ENCODE data around the gene CNNM4.
A peak's percentile ranks its signal among the peaks of the same experiment; 100 is the strongest.

Gene CNNM4

DNA sequence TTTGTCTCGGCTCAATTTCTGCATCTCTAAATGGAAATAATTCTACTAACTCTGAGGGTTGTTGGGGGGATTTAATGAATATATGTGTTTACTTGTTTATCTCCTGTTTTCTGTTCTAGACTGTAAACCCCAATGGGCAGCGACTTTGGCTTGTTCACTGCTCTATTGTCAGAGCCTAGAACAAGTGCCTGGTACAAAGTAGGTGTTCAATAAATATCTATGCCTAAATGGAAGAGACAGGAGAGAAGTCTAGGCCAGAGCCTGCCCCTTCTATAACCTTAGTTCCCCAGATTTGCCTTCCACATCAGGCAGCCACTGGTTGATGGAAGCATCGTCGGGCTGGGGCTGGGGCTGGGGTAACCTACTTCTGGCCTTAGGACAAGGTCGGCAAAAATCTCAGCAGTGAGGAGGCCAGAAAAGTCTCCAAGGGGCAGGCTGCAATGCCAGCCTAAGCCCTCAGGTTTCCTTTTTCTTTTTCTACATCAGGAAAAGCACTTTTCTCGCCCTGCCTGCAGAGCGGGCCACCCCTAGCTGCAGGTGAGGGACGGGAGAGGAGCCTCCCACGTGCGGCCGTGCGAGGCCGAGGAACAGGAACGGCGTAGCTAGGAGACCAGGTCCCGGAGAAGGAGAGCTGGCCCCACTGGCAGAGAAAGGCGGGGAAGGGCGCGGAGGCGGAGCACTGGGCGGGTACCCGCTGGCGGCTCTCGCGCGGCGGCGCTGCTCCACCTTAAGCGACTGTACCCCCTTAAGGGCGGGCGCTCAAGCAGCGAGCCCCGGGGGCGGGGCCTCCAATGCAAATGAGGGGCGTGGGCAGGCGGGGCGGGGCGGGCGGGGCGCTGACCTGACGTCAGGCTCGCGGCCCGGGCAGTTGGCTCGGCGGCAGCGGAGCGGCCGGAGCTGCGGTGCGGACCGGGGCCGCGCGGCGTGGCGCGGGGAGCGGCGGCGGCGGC lies at the start of gene CNNM4:
Gene CNNM4 (plus strand): TSS at position 867 of the 950 bp plus-strand sequence. CDS start 98 bp downstream, outside the sequence.
- peak; percentile 83 for DNase-seq (ENCODE audit: low read depth)

DNA sequence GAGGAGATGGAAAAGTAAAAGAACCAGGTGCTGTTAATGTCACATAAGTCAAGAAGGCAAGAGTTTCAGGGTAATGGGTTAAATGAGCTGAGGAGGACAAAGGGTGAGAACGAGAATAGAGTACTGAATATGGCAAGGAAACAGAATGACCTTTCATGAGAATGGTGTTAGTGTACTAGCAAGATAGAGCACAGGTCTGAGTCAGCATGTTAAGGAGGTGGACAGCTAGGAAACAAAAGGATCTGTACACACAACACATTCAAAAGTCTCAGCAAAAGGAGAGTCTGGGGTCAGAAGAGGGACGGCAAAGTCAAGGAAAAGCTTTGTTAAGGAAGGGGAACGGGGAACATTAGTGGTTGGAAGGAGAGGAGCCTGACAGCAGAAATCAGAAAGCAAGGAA lies 49.7 kb upstream of the CNNM4 start:
- no peak for DNase-seq (ENCODE audit: low read depth)

DNA sequence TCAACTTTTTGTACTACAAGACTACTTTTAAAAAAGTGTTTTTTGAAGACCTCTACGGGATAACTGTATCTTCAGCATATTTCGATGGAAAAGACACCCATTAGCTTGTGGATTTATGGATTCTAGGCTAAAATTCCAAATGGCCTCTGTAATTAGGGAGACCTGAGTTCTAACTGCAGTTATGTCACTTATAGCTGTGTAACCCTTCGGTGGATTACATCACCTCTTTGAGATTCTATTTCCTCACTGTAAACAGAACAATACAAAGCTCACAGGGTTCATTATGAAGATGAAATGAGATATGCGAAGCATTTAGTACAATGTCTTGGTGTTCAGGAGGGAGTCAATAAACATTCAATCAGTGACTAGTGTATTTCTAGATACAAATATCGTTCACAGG lies 45.0 kb upstream of the CNNM4 start:
- no peak for DNase-seq (ENCODE audit: low read depth)

DNA sequence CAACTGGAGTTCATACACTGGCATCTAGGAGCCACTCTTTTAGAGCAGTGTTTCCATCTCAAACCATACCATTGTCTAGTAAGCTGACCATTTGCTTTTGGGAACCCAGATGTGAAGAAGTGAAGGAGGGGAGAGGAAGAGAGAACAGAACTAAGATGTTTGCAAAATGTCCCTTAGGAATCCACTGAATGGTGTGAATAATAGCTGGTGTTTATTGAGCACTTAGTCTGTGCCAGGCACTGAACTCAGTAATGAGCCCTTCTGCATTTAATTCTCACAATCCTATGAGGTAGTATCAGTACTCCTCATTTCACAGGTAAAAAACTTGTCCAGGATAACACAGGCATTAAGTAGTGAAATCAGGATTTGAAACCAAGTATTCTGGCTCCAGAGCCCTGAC lies 44.3 kb upstream of the CNNM4 start:
- no peak for DNase-seq (ENCODE audit: low read depth)

DNA sequence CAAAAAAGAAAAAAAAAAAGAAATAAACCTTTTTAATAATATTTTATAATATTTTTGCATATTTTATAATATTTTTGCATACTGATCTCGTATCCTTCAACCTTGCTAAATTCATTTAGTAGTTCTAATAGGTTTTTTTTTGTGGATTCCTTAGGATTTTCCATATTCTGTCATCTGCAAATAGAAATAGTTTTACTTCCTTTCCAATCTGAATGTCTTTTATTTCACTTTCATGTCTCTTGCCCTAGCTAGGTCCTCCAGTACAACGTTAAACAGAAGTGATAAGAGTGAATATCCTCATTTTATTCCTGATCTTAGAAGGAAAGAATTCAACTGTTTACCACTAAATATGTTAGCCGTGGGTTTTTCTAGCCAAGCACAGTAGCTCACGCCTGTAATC lies 34.6 kb upstream of the CNNM4 start:
- no peak for DNase-seq (ENCODE audit: low read depth)

DNA sequence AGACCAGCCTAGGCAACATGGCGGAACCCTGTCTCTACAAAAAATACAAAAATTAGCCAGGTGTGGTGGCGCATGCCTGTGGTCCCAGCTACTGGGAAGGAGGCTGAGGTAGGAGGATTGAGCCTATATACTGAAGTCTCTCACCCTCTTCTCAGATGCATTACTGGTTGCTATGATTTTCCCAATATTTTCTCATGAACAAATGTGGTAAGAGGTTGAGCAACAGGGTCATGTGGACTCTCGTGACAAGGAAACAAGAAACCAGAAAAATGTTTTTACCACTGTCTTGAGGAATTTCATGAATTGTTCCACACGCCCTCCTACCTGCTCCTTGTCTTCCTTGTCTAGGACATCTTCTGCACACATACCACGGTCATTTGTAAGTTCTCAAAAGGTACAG lies 33.3 kb upstream of the CNNM4 start:
- DNase-seq (ENCODE audit: low read depth), result no peak

DNA sequence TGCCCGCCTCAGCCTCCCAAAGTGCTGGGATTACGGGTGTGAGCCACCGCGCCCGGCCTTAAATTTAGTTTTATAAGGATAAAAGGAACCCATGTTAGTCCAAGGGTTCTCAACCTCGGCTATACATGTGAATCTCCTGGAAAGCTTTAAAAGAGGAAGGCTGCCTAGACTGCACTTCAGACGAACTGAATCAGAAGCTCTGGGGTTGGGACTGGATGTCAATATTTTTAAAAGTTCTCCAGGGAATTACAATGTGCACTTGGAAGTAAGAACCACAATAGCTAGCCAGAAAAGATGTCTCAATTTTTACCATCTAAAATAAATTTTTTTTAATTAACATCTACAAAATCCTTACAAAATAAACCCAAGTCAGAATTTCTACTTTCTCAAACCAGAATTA lies 31.0 kb upstream of the CNNM4 start:
- DNase-seq (ENCODE audit: low read depth), result no peak

DNA sequence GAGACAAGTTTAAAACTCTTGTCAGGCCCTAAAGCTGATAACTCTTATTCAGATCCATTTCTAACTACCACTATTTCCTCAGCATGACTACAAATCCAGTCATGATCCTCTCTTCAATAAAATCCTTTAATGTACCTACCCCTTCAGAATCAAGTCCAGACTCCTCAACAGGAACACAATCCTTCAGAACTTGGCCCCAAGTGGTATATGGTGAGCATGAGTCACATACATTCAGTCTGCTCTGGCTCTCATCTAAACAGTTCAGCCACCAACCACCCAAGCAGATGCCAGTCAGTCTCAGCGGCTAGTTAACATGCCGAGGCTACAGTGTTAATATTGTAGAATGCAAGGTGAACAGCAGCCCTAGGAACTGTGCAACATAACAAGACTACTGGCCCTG lies 30.5 kb upstream of the CNNM4 start:
- DNase-seq (ENCODE audit: low read depth), result no peak

DNA sequence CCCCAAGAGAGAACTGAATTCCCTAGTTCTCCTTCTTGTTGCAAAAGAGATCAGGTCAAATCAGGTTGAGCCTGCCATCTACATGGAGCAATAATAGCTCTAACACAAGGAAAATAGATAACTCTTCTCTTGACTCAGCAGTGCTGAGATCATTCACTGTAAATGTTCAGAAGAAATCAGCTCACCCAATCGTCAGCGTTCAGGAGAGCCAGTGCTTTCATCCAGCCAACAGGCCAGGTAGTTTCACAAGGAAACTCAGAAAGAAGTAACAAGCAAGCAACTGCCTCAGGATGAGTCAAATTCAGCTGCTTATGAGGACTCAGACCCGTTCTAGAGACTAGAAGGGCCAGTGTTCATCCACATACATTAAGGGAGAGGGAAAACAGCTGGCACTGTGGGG lies 26.8 kb upstream of the CNNM4 start:
- no peak for DNase-seq (ENCODE audit: low read depth)

DNA sequence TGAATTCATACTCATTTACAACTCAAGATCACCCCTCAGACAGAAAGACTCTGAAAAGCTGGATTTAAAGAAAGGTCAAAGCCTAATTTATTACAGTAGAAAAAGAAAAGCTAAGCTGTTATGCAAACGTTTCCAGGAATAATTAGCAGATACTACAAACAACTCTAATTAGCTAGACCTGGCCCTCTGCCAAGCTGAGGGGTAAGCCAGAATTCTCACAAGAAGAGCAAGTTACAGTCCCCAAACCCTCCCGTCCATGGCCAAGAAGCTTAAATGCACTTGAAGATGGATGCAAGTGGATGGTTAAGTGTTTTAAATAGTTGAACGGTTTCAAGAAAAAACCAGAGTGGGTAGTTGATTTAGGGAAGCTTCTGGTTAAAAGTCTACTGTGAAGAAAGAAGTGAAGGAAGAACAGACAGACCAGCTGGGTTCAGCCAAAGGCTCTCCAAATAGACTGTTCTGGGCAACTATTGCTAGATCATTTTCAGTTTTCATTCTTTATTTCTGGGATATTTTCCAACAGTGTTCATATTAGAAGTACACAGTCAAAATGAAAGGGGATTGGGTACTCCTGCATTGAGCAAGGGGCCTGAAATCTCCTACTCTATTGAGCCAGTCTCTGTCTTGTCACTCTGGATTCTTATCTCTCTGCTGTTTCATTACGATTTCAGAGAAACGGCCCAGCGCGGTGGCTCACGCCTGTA lies 25.7 kb upstream of the CNNM4 start:
- DNase-seq (ENCODE audit: low read depth), result peak; percentile 33

DNA sequence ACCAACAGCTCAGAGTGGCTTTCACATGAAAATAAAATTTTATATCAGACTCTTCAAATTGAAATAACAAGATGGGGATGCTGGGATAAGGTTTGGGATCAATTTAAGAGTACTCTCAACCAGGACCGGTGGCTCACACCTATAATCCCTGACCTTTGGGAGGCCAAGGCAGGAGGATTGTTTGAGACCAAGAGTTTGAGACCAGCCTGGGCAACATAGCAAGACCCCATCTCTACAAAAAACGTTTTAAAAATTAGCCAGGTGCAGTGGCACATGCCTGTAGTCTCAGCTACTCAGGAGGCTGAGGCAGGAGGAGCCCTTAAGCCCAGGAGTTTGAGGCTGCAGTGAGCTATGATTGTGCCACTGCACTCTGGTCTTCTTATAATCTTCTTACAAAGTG lies 23.5 kb upstream of the CNNM4 start:
- no peak for DNase-seq (ENCODE audit: low read depth)

DNA sequence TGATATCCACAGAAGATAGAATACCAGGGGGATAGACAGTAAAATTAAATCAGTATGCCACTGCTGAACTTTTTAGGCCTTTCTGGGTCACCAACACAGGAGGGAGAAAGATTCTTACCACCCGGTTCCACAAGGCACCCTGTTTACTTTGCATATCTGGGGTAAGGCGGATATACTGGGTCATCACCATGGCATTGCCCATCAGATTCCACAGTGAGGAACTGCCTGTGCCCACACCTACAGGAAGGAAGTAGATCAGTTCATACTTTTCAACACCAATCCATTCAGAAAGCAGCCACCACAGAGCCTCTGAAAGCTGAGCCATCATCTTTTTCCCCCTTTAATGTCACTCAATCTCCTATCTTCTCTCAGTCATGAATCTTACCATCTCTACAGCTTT lies 22.9 kb upstream of the CNNM4 start:
- DNase-seq (ENCODE audit: low read depth), result no peak

DNA sequence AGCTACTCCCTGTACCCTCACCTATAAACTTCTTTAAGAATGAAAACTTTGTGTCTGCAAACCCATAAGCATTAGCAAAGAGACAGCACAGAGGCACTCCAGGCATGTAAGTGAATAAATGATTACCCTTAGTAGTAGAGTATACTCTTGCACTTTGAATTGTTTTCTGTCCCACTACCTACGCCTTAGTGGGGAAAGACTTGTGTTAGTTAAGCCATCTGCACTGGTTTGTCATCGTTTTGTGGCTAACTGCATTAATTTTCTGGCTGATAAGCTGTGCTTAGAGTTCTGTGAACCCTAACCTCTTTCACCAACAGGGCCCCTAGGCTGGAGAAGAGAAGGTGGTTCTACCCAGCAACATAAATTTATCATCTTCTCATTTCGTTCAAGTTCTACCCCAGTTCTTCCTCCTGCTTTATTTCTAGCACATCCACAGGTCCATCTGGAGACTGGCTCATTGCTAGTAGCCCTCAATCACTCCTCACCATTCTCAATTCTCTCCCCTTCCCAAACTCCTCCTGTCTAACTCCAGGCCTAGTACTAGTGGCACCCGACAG lies 21.5 kb upstream of the CNNM4 start:
- DNase-seq (ENCODE audit: low read depth), result no peak

DNA sequence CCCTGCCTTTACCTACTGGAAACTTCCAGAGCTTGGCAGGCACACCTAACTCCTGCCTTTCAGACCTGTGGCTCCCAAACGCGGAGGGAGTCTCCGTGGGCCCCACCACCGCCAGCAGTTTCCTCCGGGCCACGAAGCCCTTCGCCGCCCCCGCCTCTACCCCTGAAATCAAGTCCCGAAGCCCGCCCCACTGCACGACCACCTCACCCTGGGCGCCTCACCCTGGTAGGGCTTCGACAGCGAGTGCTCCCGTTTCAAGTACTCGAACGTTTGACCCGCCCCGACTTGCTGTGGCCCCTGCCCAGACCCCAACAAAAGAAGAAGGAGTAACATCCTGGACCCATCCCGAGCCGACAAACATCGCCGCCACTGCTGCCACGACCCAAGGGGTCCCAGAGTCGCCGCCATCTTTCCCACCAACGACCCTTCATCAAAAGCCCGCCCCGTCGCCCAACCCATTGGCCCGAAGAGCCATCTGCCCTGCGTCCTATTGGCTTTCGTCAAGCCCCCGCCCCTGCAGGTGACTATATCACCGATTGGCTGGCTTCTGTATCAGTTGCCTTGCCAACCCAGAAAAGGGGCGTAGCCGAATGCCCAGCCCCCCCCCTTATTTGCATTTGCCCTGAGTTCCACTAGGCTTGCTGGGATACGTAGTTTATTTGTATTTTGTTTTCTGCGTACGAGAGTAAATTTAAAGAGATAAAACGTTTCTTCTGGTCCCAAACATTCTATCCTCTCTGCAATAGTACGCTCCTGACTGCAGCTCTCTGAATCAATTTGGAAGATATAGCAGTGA lies 20.9 kb upstream of the CNNM4 start, which contains the start of gene LMAN2L:
Gene LMAN2L (minus strand): TSS at position 432 of the 796 bp plus-strand sequence. CDS start 24 bp downstream, at position 408.
- peak; percentile 96 for DNase-seq (ENCODE audit: low read depth)

DNA sequence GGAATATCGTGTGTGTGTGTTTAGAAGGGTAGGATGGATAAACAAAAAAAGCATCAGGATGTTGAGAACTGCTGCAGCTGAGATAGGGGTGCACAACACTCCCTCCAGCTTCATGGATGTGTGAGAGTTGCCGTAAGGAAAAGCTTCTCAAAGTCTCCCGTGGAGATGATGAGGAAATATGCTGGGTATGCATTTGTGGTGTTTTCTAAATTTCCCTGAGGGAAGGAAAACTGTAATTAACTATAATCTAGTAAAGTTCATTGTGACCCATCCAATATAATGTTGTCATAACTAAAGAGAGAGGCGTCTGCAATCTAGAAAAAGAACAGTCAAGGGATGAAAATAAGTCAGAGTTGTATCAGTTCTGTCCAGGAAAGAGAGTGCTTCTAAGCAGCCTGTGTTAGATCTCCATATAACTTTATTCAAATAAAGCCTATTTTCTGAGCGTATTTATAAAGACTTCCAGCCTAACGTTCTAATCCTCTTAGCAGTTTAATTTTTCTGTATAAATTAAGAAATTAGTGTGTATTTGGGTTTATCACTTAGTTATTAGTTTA lies 13.6 kb upstream of the CNNM4 start:
- no peak for DNase-seq (ENCODE audit: low read depth)

DNA sequence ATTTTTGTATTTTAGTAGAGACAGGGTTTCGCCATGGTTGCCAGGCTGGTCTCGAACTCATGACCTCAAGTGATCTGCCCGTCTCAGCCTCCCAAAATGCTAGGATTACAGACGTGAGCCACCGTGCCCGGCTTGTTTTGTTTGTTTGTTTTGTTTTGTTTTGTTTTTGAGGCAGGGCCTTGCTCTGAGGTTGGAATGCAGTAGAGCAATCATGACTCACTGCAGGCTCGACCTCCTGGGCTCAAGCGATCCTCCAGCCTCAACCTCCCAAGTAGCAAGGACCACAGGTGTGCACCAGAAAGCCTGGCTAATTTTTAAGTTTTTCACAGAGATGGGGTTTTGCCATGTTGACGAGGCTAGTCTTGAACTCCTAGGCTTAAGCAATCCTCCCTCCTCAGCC lies 8.9 kb upstream of the CNNM4 start:
- DNase-seq (ENCODE audit: low read depth), result no peak

DNA sequence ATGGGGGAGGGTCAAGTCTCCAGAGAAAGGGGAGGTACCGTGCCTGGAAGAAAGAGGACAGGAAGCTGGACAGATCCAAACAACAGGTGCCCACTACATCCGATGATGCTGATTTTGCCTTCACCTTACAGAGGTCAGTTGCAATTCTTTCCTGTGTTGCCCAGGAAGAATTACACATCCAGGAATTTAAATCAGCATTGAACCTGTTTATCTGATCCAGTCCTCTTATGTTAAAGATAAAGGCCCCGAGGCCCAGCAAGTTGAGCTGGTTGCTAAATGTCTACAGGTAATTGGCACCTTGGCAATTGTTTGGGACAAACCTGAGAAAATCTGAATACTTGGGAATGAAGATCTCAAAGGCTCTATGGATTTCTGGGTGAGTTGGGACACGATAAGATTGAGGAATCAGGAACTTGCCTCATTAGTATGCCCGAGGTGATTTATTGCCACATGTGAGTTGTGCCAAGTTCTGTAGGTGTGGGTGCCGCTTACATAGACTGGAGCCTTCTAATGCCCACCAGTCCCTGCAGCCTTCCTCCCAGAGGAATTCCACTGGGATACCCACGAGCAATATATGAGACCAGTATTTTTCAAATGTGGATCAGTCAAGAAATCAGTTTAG lies 6.9 kb upstream of the CNNM4 start:
- DNase-seq (ENCODE audit: low read depth), result no peak

DNA sequence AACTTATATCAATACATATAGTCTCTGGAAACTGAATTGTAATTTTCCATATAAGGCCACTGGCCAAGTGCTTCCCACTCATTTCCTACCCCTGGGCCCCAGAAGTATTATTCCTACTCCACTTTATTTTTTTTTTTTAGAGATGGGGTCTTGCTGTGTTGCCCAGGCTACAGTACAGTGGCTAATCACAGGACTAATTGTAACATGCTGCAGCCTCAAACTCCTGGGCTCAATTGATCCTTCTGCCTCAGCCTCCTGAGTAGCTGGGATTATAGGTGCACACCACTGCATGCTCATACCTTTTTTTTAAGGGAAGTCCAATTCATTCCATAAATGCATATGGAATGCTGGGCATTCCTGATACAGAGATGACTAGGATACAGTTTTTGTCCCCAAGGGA lies 6.4 kb upstream of the CNNM4 start:
- DNase-seq (ENCODE audit: low read depth), result no peak

DNA sequence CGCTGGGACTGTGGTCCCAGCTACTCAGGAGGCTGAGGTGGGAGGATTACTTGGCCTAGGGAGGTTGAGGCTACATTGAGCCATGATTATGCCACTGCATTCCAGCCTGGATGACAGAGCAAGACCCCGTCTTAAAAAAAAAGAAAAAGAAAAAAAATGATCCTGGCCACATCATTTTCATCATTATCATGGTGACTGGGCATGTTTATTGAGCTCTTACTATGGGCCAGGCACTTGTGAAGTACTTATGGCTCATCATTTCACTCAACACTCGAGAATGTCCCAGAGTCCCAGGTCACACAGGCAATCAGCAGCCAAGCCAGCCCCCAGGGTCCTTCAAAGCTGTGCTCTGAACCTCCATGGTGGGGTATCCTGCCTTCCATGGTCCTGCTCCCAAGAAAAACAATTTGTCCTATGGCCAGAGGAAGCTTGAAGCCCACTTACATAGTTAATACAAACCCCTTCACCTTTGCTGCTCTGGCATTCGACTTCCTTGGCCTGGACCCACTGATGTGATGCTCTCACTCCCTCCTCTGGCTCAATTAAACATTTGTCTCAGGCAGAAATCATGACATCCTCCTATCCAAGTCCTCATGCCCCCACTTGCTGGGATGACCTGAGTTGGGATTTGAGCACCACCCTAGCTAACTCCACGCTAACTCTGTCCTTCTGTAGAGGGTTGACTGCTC lies 3.8 kb upstream of the CNNM4 start:
- no peak for DNase-seq (ENCODE audit: low read depth)

DNA sequence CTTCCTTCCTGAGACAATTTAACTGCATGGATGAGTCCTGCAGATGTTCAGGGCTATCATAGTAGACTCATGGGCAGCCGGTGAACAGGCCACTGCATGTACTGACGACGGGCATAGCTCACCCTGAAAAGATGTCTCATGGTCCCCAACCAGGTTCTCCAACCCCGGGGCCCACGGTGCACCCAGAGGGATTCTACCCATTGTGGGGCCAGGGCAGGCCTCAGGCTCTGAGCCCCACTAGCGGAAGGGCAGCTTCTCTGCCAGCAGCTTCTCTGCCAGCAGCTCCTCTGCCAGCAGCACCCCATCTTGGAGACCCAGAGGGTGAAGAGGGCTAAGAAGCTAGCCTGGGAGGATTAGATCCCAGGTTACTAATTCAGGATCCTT lies 3.2 kb upstream of the CNNM4 start:
- no peak for DNase-seq (ENCODE audit: low read depth)

DNA sequence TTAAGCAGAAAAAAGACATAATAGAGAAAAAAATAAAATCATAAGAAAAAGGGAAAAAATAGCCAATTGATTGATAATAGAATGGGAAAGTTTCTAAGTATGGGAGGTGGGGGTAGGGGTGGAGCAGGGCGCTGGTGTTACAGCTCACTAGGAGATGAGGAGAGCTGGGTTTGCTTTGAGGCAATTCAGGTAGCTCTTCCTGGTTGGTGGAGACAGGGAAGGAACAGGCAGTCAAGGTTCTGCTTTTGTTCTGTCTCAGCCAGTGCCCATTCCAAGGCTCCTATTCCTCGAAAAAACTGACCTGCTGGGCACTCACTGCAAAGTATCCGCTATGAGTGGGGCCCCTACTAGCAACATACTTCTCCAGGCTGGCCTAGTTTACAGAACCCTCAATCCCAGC lies 1.7 kb upstream of the CNNM4 start:
- DNase-seq (ENCODE audit: low read depth), result no peak

All from fibroblast of the conjunctiva (primary cell).